HepG2 (cell line): ENCODE measurements around the gene SPP1. TPM values are rescaled to one million over a fixed set of nuclear protein-coding genes. Genes with fewer than 3 reads are reported as not detected.

Source experiments
- CBX5 ChIP-seq: sonication (generic); formaldehyde crosslinking; IDR thresholded peaks from 2 replicates; pipeline ENCODE4 v1.4.0; 2020; ENCODE audit warnings: missing genetic modification reagents, borderline replicate concordance
- CHD4 ChIP-seq: fragments of 200-600 bp; sonication (generic); IDR thresholded peaks from 2 replicates; pipeline ENCODE4 v1.7.0; 2017; ENCODE audit warnings: mild to moderate bottlenecking, low read length, borderline replicate concordance
- DNMT1 ChIP-seq: sonication (generic); formaldehyde crosslinking; IDR thresholded peaks from 2 replicates; pipeline ENCODE4 v1.5.1; 2020; ENCODE audit warnings: mild to moderate bottlenecking, missing genetic modification reagents
- DPF2 ChIP-seq: sonication (generic); formaldehyde crosslinking; IDR thresholded peaks from 2 replicates; pipeline ENCODE4 v1.4.0; 2020; ENCODE audit warnings: mild to moderate bottlenecking, low read depth, missing genetic modification reagents, borderline replicate concordance
- ESRRA ChIP-seq: sonication (generic); formaldehyde crosslinking; IDR thresholded peaks from 2 replicates; pipeline ENCODE4 v1.5.1; 2020; ENCODE audit warnings: mild to moderate bottlenecking, low read depth, missing genetic modification reagents
- GPBP1L1 ChIP-seq: sonication (generic); formaldehyde crosslinking; IDR thresholded peaks from 2 replicates; pipeline ENCODE4 v1.5.0; 2020; ENCODE audit warnings: mild to moderate bottlenecking, missing genetic modification reagents
- GTF2F1 ChIP-seq: fragments of 150-350 bp; IDR thresholded peaks from 2 replicates; pipeline ENCODE4 v1.6.1; 2014; ENCODE audit warnings: low read length
- HOMEZ ChIP-seq: IDR thresholded peaks from 2 replicates; pipeline ENCODE4 v1.6.1; 2016; ENCODE audit warnings: low read depth
- HOXA3 ChIP-seq: sonication (generic); formaldehyde crosslinking; IDR thresholded peaks from 2 replicates; pipeline ENCODE4 v1.5.0; 2020; ENCODE audit warnings: missing genetic modification reagents
- KLF11 ChIP-seq: IDR thresholded peaks from 2 replicates; pipeline ENCODE4 v1.6.1; 2016; ENCODE audit warnings: missing compliant biosample characterization
- KMT2A ChIP-seq: sonication (generic); formaldehyde crosslinking; IDR thresholded peaks from 2 replicates; pipeline ENCODE4 v1.4.0; 2020; ENCODE audit warnings: missing genetic modification reagents
- SKIL ChIP-seq: sonication (generic); formaldehyde crosslinking; IDR thresholded peaks from 2 replicates; pipeline ENCODE4 v1.8.0; 2022; ENCODE audit warnings: missing genetic modification reagents, mild to moderate bottlenecking, moderate library complexity, borderline replicate concordance
- SP1 ChIP-seq, 2 experiments: fragments of 450-650 bp in 1 of 2; sonication (generic) in 1 of 2; formaldehyde crosslinking in 1 of 2; IDR thresholded peaks; 2 replicates each; pipeline versions ENCODE4 v1.4.0 to v1.6.1; 2016 to 2020; ENCODE audit warnings: missing genetic modification reagents in 1 of 2
- SRF ChIP-seq: IDR thresholded peaks from 2 replicates; pipeline ENCODE4 v1.6.1; 2011; ENCODE audit warnings: mild to moderate bottlenecking, low read depth, low read length, moderate library complexity
- ZNF10 ChIP-seq: sonication (generic); formaldehyde crosslinking; IDR thresholded peaks from 2 replicates; pipeline ENCODE4 v1.4.0; 2020; ENCODE audit warnings: mild to moderate bottlenecking, low read depth, missing genetic modification reagents, borderline replicate concordance
- ZNF576 ChIP-seq: sonication (generic); formaldehyde crosslinking; IDR thresholded peaks from 2 replicates; pipeline ENCODE4 v1.4.0; 2020; ENCODE audit warnings: mild to moderate bottlenecking, missing genetic modification reagents
- ZNF788 ChIP-seq: sonication (generic); formaldehyde crosslinking; IDR thresholded peaks from 2 replicates; pipeline ENCODE4 v1.5.0; 2020; ENCODE audit warnings: mild to moderate bottlenecking, missing genetic modification reagents, borderline replicate concordance
- ZNF883 ChIP-seq: sonication (generic); formaldehyde crosslinking; IDR thresholded peaks from 2 replicates; pipeline ENCODE4 v1.5.1; 2020; ENCODE audit warnings: mild to moderate bottlenecking, missing genetic modification reagents; ENCODE audit errors: not compliant biosample characterization
- ZSCAN5A ChIP-seq: sonication (generic); formaldehyde crosslinking; IDR thresholded peaks from 2 replicates; pipeline ENCODE4 v1.8.0; 2022; ENCODE audit warnings: mild to moderate bottlenecking, missing genetic modification reagents, borderline replicate concordance
- polyA plus RNA-seq, 8 experiments: library from polyadenylated mRNA; depleted of rRNA in 3 of 8; stranded (reverse) in 7 of 8; unstranded in 1 of 8; fragments of >200 nt; fragmentation: Illumina TruSeq in 4 of 8; extraction: Trizol in 4 of 8; gene quantifications; 2 replicates each; pipeline versions ENCODE4 v1.2.1 to v1.2.3, GENCODE V29; 2011 to 2016; ENCODE audit warnings: low read depth in 4 of 8, missing spikeins in 1 of 8, mixed read lengths in 1 of 8; ENCODE audit not compliant: insufficient read depth in 1 of 8
- total RNA-seq, 5 experiments: library from RNA; depleted of rRNA; stranded (reverse); fragments of >200 nt; fragmentation: Illumina TruSeq; extraction: Trizol; gene quantifications; 2 replicates each; pipeline ENCODE4 v1.2.3, GENCODE V29; 2016; ENCODE audit warnings: low read depth in 1 of 5

Gene SPP1
- total and polyA plus RNA-seq, 2 of the 13 experiments (the other 11 are each of a cell fraction or from before 2014, with no cell fraction given), result 682 to 788 TPM

GRCh38 chr4:87985097-87985886 is 9.8 kb downstream of the SPP1 start (continued):
- no peak for TF ChIP-seq CHD4
- peak; percentile 75; the same call in 1 of the 2 replicates for TF ChIP-seq CBX5 (CRISPR knock-in tag)
- no peak for TF ChIP-seq ZSCAN5A
- no peak for TF ChIP-seq ZNF10 (CRISPR knock-in tag)
- no peak for TF ChIP-seq GTF2F1
- no peak for TF ChIP-seq SP1 (IDR thresholded peaks at IDR 0.05)
- TF ChIP-seq SP1 (CRISPR knock-in tag; IDR thresholded peaks at IDR 0.05), result no peak
- peak; percentile 29; the same call in 1 of the 2 replicates for TF ChIP-seq HOXA3 (CRISPR knock-in tag)
- peak; percentile 64; the same call in 1 of the 2 replicates for TF ChIP-seq DNMT1 (CRISPR knock-in tag)
- TF ChIP-seq GPBP1L1, result no peak
- TF ChIP-seq SRF, result no peak
- TF ChIP-seq ZNF788 (CRISPR knock-in tag), result peak; percentile 16; the same call in 1 of the 2 replicates
- TF ChIP-seq SKIL (CRISPR knock-in tag), result no peak
- no peak for TF ChIP-seq DPF2 (CRISPR knock-in tag)
- no peak for TF ChIP-seq ESRRA
- TF ChIP-seq ZNF883, result no peak
- no peak for TF ChIP-seq ZNF576 (CRISPR knock-in tag)
- TF ChIP-seq KLF11 (CRISPR knock-in tag), result no peak
- TF ChIP-seq KMT2A (CRISPR knock-in tag), result no peak
- no peak for TF ChIP-seq HOMEZ (CRISPR knock-in tag)
